ENCODE data around the gene CD2AP.
"Not testable (repeated sequence)": the region's sequence is repeated elsewhere in the genome, so short reads cannot be mapped to it uniquely, and the experiment has no call there.

Gene CD2AP

DNA sequence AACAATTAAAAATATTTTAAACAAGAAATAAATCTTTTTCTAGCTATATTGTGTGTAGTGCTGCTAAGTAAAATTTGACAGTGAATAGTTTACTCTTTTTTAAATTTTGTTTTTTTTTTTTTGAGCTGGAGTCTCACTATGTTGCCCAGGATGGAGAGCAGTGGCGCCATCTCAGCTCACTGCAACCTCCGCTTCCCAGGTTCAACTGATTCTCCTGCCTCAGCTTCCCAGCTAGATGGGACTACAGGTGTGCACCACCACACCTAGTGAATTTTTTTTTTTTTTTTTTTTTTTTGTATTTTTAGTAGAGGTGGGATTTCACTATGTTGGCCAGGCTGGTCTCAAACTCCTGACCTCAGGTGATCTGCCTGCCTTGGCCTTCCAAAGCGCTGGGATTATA lies 75.7 kb downstream of the CD2AP start:
- not testable (repeated sequence) for DNase-seq (ENCODE audit: extremely low read depth in 1 of 2, low read depth in 1 of 2)

DNA sequence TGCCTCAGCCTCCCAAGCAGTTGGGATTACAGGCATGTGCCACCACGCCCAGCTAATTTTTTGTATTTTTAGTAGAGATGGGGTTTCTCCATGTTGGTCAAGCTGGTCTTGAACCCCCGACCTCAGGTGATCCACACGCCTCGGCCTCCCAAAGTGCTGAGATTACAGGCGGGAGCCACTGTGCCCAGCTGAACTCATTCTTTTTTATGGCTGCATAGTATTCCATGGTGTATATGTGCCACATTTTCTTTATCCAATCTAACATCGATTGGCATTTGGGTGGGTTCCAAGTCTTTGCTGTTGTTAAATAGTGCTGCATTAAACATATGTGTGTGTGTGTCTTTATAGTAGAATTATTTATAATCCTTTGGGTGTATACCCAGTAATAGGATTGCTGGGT lies 78.9 kb downstream of the CD2AP start:
- not testable (repeated sequence) for DNase-seq (ENCODE audit: extremely low read depth in 1 of 2, low read depth in 1 of 2)

DNA sequence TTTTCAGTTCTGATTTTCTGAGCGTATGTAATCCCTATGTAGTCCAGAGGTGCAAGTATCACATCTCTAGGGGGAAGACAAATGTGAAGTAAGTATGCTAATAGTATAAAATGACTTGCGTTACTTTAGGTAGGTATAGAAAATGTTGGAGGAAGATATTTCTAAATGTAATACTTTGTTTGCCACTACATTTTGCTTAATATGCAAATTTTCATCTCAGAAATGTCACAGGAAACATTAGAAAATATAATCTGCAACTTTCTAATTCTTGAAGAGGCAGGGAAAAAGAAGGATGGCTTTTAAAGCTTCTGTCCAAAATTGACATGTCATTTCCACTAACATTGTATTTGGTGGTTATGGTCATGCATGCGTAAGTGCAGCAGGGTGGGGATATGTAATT lies 85.6 kb downstream of the CD2AP start:
- no peak for DNase-seq (ENCODE audit: extremely low read depth in 1 of 2, low read depth in 1 of 2)

DNA sequence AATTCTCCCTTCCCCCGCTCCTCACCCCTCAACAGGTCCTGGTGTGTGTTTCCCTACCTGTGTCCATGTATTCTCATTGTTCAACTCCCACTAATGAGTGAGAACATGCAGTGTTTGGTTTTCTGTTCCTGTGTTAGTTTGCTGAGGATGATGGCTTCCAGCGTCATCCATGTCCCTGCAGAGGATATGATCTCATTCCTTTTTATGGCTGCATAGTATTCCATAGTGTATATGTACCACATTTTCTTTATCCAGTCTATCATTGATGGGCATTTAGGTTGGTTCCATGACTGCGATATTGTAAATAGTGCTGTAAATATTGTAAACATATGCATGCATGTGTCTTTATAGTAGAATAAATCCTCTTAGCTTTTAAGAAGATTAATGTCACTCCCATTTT lies 89.0 kb downstream of the CD2AP start:
- not testable (repeated sequence) for DNase-seq (ENCODE audit: extremely low read depth in 1 of 2, low read depth in 1 of 2)

DNA sequence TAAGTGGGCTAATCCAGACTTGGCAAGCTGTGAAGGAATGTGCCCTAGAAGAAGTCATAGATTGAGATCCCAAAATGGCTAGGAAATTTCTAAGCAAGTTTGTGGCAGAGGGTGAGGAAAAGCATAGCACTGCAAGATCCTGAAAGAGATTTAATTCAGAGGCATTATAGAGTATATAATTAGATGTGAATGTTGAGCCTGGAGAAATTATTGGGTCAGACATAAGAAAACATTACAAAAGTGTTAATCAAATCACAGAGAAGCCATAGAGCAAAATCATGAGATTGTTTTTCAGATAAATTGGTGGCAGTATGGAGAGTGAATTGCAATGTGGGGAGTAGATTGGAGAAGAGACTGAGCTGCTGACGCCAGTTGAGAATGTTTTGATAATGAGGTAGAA lies 90.0 kb downstream of the CD2AP start:
- no peak for DNase-seq (ENCODE audit: extremely low read depth in 1 of 2, low read depth in 1 of 2)

DNA sequence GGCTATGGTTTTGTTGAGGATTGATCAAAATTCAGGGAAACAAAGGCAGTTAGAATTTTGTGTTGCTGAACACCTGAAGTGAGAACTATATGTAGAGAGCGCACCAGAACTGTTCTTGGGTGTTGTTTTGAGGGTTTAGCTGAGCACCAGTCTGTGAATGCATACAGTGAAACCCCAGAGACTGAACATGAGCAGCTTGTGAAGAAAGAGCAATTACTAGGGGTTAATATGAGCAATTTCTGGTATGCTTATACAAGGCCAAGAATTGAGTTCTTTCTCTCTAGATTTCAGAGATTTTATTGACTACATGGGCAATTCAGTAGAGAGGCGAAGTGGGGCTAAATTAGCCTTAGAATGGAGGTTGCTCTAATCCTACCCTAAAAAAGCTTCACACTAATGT lies 93.9 kb downstream of the CD2AP start:
- no peak for DNase-seq (ENCODE audit: extremely low read depth in 1 of 2, low read depth in 1 of 2)

DNA sequence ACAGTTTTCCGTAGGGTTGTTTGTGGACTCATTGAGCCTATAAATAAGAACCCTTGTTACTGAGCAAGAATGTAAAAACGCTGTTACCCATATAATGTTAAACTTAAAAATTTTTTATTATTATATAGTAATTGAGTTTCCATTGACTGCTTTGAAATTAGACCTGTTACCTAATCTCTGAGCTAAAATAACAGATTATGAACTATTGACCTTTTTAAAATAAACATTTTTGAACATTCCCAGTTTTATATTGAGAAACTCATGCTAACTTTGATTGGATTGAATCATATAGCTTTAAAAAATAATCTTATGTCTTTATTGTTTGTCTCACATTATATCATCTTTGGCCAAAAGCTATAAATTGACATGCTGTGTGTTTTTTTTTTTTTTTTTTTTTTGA lies 95.5 kb downstream of the CD2AP start:
- no peak for DNase-seq (ENCODE audit: extremely low read depth in 1 of 2, low read depth in 1 of 2)

DNA sequence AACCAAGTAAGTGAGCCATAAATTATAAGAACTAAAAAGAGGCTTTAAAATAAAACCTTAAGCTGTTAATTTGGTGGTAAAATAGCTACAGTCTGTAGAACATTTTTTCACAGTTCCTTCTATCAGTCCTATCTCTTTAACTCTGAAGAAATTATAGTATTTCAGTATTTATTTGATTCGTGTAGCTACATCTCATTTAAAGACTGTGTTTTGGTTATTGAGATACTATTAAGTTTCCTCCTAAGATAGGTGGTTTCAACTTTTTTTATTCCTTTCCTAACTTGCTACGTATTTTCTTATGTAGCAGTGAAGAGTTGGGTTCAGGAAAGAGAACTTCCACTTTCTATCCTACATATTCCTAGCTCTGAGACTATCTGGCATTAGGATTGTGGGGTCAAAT lies 97.2 kb downstream of the CD2AP start:
- no peak for DNase-seq (ENCODE audit: extremely low read depth in 1 of 2, low read depth in 1 of 2)

DNA sequence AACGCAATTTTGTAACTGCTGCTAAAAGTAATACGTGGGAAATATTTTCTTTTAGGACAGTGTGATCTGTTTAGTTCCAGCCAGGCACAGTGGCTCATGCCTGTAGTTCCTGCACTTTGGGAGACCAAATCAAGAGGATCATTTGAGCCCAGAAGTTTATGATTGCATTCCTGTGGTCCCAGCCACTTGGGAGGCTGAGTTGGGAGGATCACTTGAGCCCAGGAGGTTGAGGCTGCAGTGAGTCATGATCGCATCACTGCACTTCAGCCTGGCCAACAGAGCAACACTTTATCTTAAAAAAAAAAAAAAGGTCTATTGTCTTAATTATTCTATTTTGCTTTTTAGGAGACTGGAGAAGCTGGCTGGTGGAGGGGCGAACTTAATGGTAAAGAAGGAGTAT lies 101.5 kb downstream of the CD2AP start:
- DNase-seq (ENCODE audit: extremely low read depth in 1 of 2, low read depth in 1 of 2): no peak

DNA sequence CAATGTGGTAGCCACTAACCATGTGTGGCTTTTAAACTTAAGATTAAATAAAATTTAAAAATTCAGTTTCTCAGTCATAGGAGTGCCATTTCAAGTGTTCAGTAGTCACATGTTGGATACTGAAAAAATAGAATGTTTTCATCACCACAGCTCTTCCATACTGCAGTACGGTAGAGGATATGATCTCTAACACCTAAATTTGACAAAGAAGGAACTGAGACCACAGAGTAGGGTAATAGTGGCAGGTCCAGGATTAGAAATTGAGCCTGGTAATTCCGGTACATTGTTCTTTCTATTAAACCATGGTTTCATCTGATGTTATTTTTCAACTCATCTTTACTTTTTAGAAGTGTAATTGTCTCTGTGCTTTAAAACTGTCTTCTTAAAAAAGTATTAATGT lies 104.0 kb downstream of the CD2AP start:
- DNase-seq (ENCODE audit: extremely low read depth in 1 of 2, low read depth in 1 of 2): no peak

DNA sequence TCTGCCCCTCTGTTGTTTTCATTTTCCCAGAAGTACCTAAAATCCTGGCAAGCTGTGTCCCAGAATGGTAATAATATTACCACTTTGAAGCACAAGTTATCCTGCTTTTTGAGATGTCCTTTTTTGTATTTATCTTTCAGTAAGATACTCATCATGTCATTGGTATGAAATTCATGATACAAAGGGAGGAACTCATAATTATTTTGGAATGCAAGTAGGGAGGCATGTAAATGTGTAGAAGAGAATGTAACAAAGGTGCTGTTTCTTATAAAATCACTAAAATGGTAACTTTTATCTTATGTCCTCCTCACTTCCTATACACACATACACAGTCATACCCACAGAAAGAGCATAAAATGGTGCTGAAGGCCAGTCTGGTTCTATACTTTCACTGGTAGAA lies 109.9 kb downstream of the CD2AP start:
- no peak for DNase-seq (ENCODE audit: extremely low read depth in 1 of 2, low read depth in 1 of 2)

DNA sequence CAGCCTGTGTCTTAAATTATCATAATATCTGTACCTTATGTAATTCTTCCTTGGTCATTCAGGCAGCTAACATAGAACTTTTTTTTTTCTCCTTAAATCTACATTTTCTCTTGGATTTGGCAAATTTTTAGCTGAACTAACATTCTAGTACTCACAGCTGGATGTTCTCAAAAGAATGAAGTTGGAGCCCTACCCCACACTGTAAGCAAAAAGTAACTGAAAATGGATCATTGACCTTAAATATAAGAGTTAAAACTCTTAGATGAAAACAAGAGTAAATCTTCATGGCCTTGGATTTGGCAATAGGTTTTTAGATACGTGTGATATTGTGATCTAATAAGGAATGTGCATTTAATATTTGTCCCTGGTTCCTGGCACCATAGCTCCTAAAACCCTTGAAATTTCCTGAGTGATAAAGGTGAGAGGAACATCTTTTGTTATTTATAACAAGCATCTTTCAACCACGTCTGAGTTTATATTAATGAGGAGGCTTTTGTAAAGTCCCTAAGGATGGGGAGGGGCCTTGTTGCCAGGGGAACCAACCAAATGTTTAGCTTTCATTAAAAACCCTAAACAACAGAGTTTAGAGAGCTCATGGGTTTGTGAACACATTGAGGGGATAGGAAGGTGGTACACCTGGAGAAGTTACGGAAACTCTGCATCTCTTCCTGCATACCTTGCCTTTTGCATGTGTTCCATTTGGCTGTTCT lies 114.7 kb downstream of the CD2AP start:
- DNase-seq (ENCODE audit: extremely low read depth in 1 of 2, low read depth in 1 of 2): no peak

DNA sequence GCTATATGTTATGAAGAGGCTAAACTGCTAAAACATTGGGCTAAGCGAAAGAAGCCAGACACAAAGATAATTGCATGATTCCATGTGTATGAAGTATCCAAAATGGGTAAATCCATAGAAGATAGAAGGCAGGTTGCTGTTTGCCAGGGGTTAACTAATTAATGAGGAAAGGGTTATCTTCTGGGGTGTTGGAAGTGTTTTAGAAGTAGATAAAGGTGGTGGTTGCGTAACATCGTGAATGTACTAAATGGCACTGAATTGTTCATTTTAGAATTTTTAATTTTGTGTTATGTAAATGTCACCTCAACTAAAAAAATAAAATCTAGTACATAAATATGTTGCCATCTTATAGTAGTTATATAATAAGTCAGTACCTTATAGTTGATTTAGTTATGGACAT lies 116.4 kb downstream of the CD2AP start:
- no peak for DNase-seq (ENCODE audit: extremely low read depth in 1 of 2, low read depth in 1 of 2)

DNA sequence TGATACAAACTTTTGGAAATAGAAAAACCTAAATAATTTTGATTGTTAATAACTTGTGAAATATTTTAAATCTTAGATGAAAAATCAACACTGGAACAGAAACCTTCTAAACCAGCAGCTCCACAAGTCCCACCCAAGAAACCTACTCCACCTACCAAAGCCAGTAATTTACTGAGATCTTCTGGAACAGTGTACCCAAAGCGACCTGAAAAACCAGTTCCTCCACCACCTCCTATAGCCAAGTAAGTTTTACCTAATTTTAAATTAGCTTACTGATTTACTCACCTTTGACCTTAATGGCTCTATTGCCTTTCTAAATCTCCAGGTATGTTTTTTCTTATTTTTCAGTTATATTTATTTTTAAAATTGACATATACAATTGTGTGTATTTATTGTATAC lies 118.2 kb downstream of the CD2AP start:
- DNase-seq (ENCODE audit: extremely low read depth in 1 of 2, low read depth in 1 of 2): no peak

DNA sequence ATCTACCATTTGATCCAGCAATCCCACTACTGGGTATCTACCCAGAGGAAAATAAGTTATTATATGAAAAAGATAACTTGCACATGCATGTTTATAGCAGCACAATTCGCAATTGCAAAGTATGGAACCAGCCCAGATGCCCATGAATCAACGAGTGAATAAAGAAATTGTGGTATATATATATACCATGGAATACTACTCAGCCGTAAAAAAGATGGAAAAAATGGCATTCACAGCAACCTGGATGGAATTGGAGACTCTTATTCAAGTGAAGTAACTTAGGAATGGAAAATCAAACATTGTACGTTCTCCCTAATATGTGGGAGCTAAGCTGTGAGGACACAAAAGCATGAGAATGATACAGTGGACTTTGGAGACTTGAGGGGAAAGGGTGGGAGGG lies 120.8 kb downstream of the CD2AP start:
- DNase-seq (ENCODE audit: extremely low read depth in 1 of 2, low read depth in 1 of 2): no peak

DNA sequence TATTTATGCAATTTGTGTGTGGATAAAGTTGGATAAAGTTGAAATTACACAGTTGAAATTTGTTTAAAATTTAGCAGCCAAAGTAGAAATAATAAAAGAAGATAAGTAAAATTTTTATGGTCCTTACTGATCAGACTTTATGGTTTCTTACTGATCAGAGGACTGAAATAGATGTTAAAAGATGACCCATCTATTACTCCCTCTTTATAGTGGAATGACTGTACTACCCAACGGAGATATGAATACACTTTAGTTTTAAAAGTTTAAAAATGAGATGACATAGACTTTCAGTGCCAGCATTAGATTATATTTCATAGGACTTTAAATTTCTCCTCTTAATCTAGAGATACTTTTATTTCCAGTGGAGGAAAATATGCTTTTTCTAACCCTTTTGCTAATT lies 121.9 kb downstream of the CD2AP start:
- no peak for DNase-seq (ENCODE audit: extremely low read depth in 1 of 2, low read depth in 1 of 2)

DNA sequence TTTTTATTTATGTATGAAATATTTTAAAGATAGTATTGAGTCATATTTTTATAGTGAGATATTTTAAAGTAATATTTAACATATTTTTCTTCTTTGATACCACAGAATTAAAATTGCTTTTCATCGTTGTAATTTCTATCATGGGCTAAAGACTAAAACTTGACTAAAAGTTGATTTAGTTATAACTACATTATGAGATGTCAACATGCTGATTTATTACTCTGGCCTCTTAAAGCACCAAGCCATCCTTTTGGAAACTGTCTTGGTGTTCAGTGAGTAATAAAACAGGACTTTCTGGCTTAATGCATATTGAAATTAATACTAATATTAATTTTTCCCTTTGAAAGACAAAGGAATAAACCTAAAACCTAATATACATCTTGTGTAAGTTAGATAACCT lies 125.6 kb downstream of the CD2AP start:
- no peak for DNase-seq (ENCODE audit: extremely low read depth in 1 of 2, low read depth in 1 of 2)

DNA sequence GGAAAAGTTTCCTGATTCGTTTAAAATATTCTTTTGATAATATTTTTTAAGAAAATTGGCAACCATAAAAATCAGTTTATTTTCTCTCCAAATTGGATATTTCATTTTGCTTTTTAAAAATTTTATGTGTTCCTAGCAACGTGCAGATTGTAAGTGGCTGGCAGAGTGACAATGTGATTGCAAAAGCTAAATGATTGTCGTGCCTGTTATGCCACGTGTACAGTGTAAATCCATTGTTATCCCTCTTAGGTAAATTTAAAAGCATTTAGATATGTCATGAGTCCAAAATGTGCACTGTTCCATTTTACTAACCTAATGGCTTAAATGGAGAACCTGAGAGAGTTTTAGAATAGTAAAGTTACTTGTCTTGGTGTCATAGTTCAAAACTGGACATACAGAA lies 126.4 kb downstream of the CD2AP start:
- DNase-seq (ENCODE audit: extremely low read depth in 1 of 2, low read depth in 1 of 2): no peak

DNA sequence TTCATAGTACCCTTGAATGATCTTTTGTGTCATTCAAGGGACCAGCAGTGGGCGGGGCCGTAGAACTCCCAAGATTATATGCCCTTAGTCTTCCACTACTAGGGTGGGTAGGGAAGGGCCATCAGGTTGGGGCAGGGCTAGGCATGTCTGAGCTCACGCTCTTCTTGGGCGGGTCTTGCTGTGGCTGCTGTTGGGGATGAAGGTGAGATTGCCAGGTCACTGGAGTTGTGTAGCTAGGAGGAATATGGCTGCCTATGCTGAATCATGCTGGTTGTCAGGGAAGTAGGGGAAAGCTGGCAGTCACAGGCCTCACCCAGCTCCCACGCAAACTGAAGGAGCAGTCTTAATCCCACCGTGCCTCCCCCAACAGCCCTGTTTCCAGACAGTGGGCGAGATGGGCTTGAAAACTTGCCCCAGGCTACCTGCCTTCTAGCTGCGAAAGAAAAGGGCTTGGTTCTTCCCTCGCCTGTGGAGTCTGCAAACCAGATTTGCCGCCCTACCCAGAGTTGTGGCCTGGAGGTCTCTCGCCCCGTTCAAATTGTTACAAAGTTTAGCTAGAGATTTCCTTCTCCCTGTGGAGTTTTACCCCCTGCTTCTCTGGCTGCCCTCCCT lies 144.4 kb downstream of the CD2AP start:
- DNase-seq (ENCODE audit: extremely low read depth in 1 of 2, low read depth in 1 of 2): no peak

DNA sequence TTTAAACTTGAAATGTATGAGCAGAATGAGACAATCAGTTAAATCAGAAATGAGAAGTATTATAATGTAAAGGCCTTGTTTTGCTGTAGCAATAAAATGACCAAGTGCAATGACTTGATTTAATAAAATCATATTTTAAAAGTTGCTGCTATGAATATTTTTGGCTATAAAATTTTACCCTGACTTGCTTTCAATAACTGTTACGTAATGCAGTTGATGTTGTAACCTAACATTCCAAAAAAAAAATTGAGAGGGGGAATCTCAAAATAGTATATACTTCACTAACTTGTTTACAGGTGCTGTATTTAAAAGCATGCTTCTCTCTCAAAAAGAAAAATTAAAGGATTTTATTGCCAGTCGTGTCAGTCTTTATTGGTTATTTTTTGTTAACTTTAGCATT lies 149.2 kb downstream of the CD2AP start:
- DNase-seq (ENCODE audit: extremely low read depth in 1 of 2, low read depth in 1 of 2): no peak

DNA sequence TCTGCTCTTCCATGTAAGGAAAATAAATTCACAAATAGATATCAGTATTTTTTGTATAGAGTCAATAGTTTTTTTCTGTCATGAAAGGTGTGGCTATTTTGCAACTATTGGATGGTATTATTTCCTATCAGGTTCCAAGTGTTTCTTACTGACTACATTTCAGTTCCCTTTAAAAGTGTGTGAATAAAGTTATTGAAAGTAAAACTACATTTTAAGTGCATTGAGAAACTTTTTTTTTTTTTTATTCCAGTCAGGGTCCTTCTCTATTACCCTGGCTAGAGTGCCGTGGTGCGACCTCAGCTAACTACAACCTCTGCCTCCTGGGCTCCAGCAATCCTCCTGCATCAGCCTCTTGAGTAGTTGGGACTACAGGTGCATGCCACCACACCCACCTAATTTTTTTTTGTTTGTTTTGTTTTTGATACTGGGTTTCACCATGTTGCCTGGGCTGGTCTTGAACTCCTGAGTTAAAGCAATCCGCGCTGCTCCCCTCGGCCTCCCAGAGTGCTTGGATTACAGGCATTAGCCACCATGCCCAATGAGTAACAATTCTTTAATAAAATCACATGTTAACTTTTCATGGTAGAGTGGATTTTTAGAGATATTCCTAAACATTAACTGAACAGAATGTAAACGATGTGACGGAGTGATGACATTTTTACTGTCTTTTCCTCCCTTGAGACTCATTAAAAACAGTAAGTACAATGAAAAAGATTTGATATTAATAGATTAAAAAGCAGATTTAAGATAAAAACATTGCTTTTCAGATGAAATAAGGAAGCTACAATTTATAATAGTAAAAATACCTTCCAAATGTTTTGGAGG lies 151.1 kb downstream of the CD2AP start:
- no peak for DNase-seq (ENCODE audit: extremely low read depth in 1 of 2, low read depth in 1 of 2)

DNA sequence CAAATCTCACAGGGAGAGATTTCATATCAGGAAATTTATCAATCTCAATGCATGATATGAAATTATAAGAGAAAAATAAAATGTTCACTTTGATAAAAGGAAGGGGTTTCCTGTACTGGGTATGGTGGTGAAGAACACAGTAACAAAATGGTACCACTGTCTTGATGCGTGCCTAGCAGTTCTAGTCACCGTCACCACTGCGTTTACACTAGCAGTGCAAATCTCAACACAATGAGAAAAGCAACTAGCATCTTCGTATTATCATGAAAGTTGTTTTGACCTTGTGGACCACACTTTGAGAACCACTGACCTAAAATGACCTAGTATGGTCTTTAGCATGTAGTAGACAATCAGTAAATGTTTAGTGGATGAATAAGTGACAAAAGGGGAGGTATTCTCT lies 152.4 kb downstream of the CD2AP start:
- no peak for DNase-seq (ENCODE audit: extremely low read depth in 1 of 2, low read depth in 1 of 2)

Data from stimulated activated CD8-positive, alpha-beta memory T cell treated with anti-CD3 and anti-CD28 coated beads, Interleukin-7, amount 100 ng/mL, for 48 hours (primary cell).